Limb (tissue), 2 donors: ENCODE results near the gene ETAA1.

Experiments used
- DNase-seq, 2 donors: peaks; one replicate each; pipeline ENCODE4 v3.0.0-alpha.2; 2016; ENCODE audit errors: extremely low spot score in 2 of 2

The ETAA1 gene

GRCh38 chr2:67397143-67397986 lies at the start of gene ETAA1:
ETAA1 (plus strand) TSS chr2:67397333; CDS start chr2:67397449, 116 bp downstream.
- DNase-seq = peak; percentile 94 to 95

- DNase-seq = no peak
Observed at GRCh38 chr2:67366832-67367412, 30.2 kb upstream of the ETAA1 start.

- DNase-seq = no peak
Observed at GRCh38 chr2:67374481-67374880, 22.7 kb upstream of the ETAA1 start.

GRCh38 chr2:67374949-67375348 lies 22.2 kb upstream of the ETAA1 start:
- DNase-seq = no peak

- DNase-seq = no peak
Observed at GRCh38 chr2:67378555-67378954, 18.6 kb upstream of the ETAA1 start.

GRCh38 chr2:67379048-67379447 lies 18.1 kb upstream of the ETAA1 start:
- no peak for DNase-seq

GRCh38 chr2:67384123-67384822 lies 12.9 kb upstream of the ETAA1 start:
- no peak for DNase-seq

- no peak for DNase-seq
Observed at GRCh38 chr2:67388680-67389079, 8.5 kb upstream of the ETAA1 start.

- DNase-seq = no peak
Observed at GRCh38 chr2:67389286-67389685, 7.8 kb upstream of the ETAA1 start.

- no peak for DNase-seq
Observed at GRCh38 chr2:67389788-67390187, 7.3 kb upstream of the ETAA1 start.

GRCh38 chr2:67393237-67393636 lies 3.9 kb upstream of the ETAA1 start:
- DNase-seq = no peak

- no peak for DNase-seq
Observed at GRCh38 chr2:67394734-67395133, 2.4 kb upstream of the ETAA1 start.

GRCh38 chr2:67399144-67399543 lies 2.0 kb downstream of the ETAA1 start:
- no peak for DNase-seq

GRCh38 chr2:67399831-67400489 lies 2.8 kb downstream of the ETAA1 start:
- DNase-seq = no peak

GRCh38 chr2:67400560-67401485 lies 3.7 kb downstream of the ETAA1 start:
- DNase-seq = no peak

- DNase-seq = no peak
Observed at GRCh38 chr2:67408346-67408745, 11.2 kb downstream of the ETAA1 start.

- DNase-seq = no peak
Observed at GRCh38 chr2:67412424-67412823, 15.3 kb downstream of the ETAA1 start.

- no peak for DNase-seq
Observed at GRCh38 chr2:67414867-67415266, 17.7 kb downstream of the ETAA1 start.

GRCh38 chr2:67416136-67416535 lies 19.0 kb downstream of the ETAA1 start:
- DNase-seq = no peak

GRCh38 chr2:67423489-67423888 lies 26.4 kb downstream of the ETAA1 start:
- no peak for DNase-seq

GRCh38 chr2:67436221-67436620 lies 39.1 kb downstream of the ETAA1 start:
- no peak for DNase-seq
